B cell (primary cell): Measurements from ENCODE around the gene VANGL2. TPM values are rescaled to one million over a fixed set of nuclear protein-coding genes. Genes with fewer than 3 reads are reported as not detected.
A peak's percentile ranks its signal among the peaks of the same experiment; 100 is the strongest.

Source experiments
- ATAC-seq: fragments of 200-7000 bp; cut with Tn5 transposase; one replicate; pipeline ENCODE4 v1.10.0; 2021; ENCODE audit warnings: low read depth, mild to moderate bottlenecking, moderate number of reproducible peaks, moderate library complexity
- CTCF ChIA-PET: fragments of 350-600 bp; sonication (Branson Sonifier 250); formaldehyde crosslinking; loops from one replicate; lab custom pipeline; 2021; ENCODE audit warnings: antibody characterized with exemption, inconsistent platforms; lab: Charles Lee
- POLR2A ChIA-PET: fragments of 350-600 bp; sonication (Branson Sonifier 250); formaldehyde crosslinking; loops from one replicate; lab custom pipeline; 2021; ENCODE audit warnings: antibody characterized with exemption; lab: Charles Lee
- DNase-seq: peaks from one replicate; pipeline ENCODE4 v3.0.0; 2013
- H2AFZ ChIP-seq: 2 replicates; pipeline ENCODE4 v1.6.1; 2012; ENCODE audit warnings: mild to moderate bottlenecking, low read depth, low read length; ENCODE audit not compliant: insufficient read depth, poor library complexity, severe bottlenecking
- H3K27ac ChIP-seq, 2 donors: 1 replicate in 1 of 2; 2 replicates in 1 of 2; pipeline ENCODE4 v1.5.1; 2012 to 2013; ENCODE audit warnings: low read length in 2 of 2, mild to moderate bottlenecking in 2 of 2, moderate library complexity in 1 of 2
- H3K27me3 ChIP-seq, 4 experiments: fragments of 200-600 bp in 1 of 4; sonication (generic) in 1 of 4; replicated peaks in 1 of 4; 1 replicate in 2 of 4; 2 replicates in 2 of 4; pipeline versions ENCODE4 v1.6.1 to v1.7.0; 2013 to 2016; ENCODE audit warnings: low read length in 3 of 4, mild to moderate bottlenecking in 2 of 4, mixed read lengths in 1 of 4, moderate library complexity in 1 of 4; ENCODE audit not compliant: insufficient read depth in 4 of 4, control insufficient read depth in 3 of 4; ENCODE audit errors: control extremely low read depth in 1 of 4
- H3K36me3 ChIP-seq, 2 experiments: replicated peaks in 1 of 2; 1 replicate in 1 of 2; 2 replicates in 1 of 2; pipeline versions ENCODE4 v1.6.1 to v1.7.1; 2013; ENCODE audit warnings: low read length in 1 of 2; ENCODE audit not compliant: insufficient read depth in 2 of 2, control insufficient read depth in 1 of 2; ENCODE audit errors: control extremely low read depth in 1 of 2, extremely low read depth in 1 of 2
- H3K4me1 ChIP-seq, 2 donors: fragments of 200-600 bp in 1 of 2; sonication (generic) in 1 of 2; 1 replicate in 1 of 2; 2 replicates in 1 of 2; pipeline versions ENCODE4 v1.5.1 to v1.6.1; 2013 to 2017; ENCODE audit warnings: low read length in 2 of 2; ENCODE audit not compliant: control insufficient read depth in 2 of 2, insufficient read depth in 2 of 2
- H3K4me2 ChIP-seq: replicated peaks from 2 replicates; pipeline ENCODE3; 2012; ENCODE audit warnings: mild to moderate bottlenecking, low read depth, low read length; ENCODE audit not compliant: poor library complexity, severe bottlenecking
- H3K4me3 ChIP-seq, 5 experiments: fragments of 200-600 bp in 1 of 5; sonication (generic) in 1 of 5; 1 replicate in 3 of 5; 2 replicates in 2 of 5; pipeline versions ENCODE4 v1.5.1 to v1.7.0; 2011 to 2016; ENCODE audit warnings: low read length in 4 of 5, mild to moderate bottlenecking in 4 of 5, low read depth in 2 of 5, control low read depth in 1 of 5, moderate library complexity in 1 of 5; ENCODE audit not compliant: insufficient read depth in 1 of 5; ENCODE audit errors: control extremely low read depth in 1 of 5, extremely low read depth in 1 of 5
- H3K79me2 ChIP-seq: fragments of 200-600 bp; sonication (generic); one replicate; pipeline ENCODE4 v1.6.0; 2016; ENCODE audit warnings: low read length; ENCODE audit not compliant: control insufficient read depth, insufficient read depth
- H3K9ac ChIP-seq: fragments of 200-600 bp; sonication (generic); 2 replicates; pipeline ENCODE4 v1.6.1; 2017; ENCODE audit warnings: mild to moderate bottlenecking, low read length, moderate library complexity
- H3K9me3 ChIP-seq, 3 donors: one replicate each; pipeline versions ENCODE4 v1.6.1 to v1.7.1; 2013; ENCODE audit warnings: low read length in 2 of 3; ENCODE audit not compliant: control insufficient read depth in 2 of 3, insufficient read depth in 1 of 3; ENCODE audit errors: control extremely low read depth in 1 of 3
- H4K20me1 ChIP-seq: 2 replicates; pipeline ENCODE4 v1.6.0; 2012; ENCODE audit warnings: mild to moderate bottlenecking, low read length; ENCODE audit not compliant: insufficient read depth, control insufficient read depth, poor library complexity, severe bottlenecking
- H3K27ac Mint-ChIP-seq: one replicate; pipeline ENCODE4 v1.8.0; 2021; ENCODE audit warnings: mixed read lengths
- H3K27me3 Mint-ChIP-seq: one replicate; pipeline ENCODE4 v1.8.0; 2021; ENCODE audit warnings: mixed read lengths
- H3K4me1 Mint-ChIP-seq: one replicate; pipeline ENCODE4 v1.8.0; 2021; ENCODE audit warnings: mixed read lengths
- H3K4me3 Mint-ChIP-seq: one replicate; pipeline ENCODE4 v1.8.0; 2021; ENCODE audit warnings: mixed read lengths
- H3K9me3 Mint-ChIP-seq: one replicate; pipeline ENCODE4 v1.8.0; 2022; ENCODE audit warnings: mixed read lengths; ENCODE audit not compliant: insufficient read depth
- EZH2 ChIP-seq: IDR thresholded peaks from 2 replicates; pipeline ENCODE4 v1.6.1; 2012; ENCODE audit warnings: borderline replicate concordance, low read depth, mild to moderate bottlenecking, moderate library complexity, low read length; ENCODE audit not compliant: insufficient read depth, poor library complexity, severe bottlenecking
- WGBS: methylation state at CpG from one replicate; pipeline ENCODE4 v1.1.5; 2013; ENCODE audit warnings: missing lambda C conversion rate; ENCODE audit not compliant: insufficient coverage; 5-methylcytosine and 5-hydroxymethylcytosine counted together
- intact Hi-C: fragments of 100-400 bp; cut with micrococcal nuclease; formaldehyde crosslinking; loops from one replicate; pipeline ENCODE4 v1.10.0; 2022
- polyA plus RNA-seq: library from polyadenylated mRNA; depleted of rRNA; stranded (reverse); fragments of >200 nt; gene quantifications from 2 replicates; pipeline ENCODE4 v1.2.3, GENCODE V29; 2012
- total RNA-seq, 2 donors: library from RNA; stranded (reverse); fragments of 120-200 nt in 1 of 2; gene quantifications; 1 replicate in 1 of 2; 2 replicates in 1 of 2; pipeline versions ENCODE4 v1.2.3 to v1.2.4, GENCODE V29; 2013 to 2022
- TF ChIP-seq, protein P1 (sequence below): fragments of 200-600 bp; IDR thresholded peaks from one replicate; pipeline ENCODE4 v1.8.0; 2022; ENCODE audit warnings: antibody characterized with exemption, mild to moderate bottlenecking

Gene VANGL2
- total and polyA plus RNA-seq, 2 donors (not counting 1 experiment from before 2014, with no cell fraction given), result 0.48 to 14.4 TPM

DNA sequence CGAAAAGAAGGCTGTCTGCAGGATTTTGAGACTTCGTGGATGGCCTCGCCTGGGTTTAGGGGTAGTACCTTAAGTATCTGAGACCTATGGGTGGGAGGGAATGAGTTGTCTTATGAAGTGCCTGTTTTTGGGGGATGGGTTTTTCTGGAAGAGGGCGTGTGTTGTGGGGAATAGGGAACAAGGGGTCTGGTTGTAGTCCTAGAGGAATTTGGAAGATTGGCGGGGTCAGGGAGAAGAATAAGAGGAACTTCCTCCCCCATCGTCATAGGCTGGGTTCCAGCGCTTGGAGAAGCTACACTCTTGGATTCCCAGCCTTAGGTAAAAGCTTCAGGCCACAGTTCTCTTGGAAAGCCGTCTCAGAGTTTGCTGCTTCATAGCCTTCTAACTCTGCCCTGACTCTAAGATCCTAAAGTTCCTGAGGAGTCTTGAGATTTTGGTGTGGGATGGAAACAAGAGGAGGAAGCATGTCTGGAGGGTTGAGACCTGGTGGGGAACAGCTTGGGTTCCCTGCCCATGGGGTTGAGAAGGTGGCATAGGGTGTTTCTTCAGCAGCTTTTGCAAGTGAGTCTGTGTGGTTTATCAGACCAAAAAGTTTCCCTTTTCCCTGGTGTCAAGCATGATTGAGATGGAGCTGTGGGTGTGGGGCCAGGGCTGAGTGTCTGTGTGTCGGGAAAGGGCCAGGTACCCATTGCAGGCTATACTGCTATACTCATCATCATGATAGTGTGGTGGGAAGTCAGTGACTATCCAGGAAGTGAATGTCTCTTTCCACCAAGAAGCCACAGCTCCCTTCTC, 1.8 kb downstream of the VANGL2 start:
- H3K4me1 Mint-ChIP-seq, result peaks cover 41% of the 10 kb centered on the region
- H3K9me3 ChIP-seq, result no peaks in the 10 kb centered on the region
- no peak overlapping the region for H2AFZ ChIP-seq
- H3K9ac ChIP-seq, result no peak overlapping the region
- H3K4me1 ChIP-seq, result peaks cover 12 to 14% of the 10 kb centered on the region in 2 donors
- POLR2A ChIA-PET, result interaction anchor here (0.6 to 0.7 kb wide), 2 partner anchors 25 to 53 kb away, joined by 3 to 5 read pairs; no protein-coding TSS in a partner anchor
- CTCF ChIA-PET, result interaction anchor here (0.6 to 1.3 kb wide), 2 partner anchors 42 to 111 kb away, joined by 3 to 4 read pairs; no protein-coding TSS in a partner anchor
- TF ChIP-seq EZH2, result no peak
- TF ChIP-seq, protein P1, sequence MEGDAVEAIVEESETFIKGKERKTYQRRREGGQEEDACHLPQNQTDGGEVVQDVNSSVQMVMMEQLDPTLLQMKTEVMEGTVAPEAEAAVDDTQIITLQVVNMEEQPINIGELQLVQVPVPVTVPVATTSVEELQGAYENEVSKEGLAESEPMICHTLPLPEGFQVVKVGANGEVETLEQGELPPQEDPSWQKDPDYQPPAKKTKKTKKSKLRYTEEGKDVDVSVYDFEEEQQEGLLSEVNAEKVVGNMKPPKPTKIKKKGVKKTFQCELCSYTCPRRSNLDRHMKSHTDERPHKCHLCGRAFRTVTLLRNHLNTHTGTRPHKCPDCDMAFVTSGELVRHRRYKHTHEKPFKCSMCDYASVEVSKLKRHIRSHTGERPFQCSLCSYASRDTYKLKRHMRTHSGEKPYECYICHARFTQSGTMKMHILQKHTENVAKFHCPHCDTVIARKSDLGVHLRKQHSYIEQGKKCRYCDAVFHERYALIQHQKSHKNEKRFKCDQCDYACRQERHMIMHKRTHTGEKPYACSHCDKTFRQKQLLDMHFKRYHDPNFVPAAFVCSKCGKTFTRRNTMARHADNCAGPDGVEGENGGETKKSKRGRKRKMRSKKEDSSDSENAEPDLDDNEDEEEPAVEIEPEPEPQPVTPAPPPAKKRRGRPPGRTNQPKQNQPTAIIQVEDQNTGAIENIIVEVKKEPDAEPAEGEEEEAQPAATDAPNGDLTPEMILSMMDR, result no peak
- H3K4me3 Mint-ChIP-seq, result peak overlapping the region; percentile 88
- H3K79me2 ChIP-seq, result no peaks in the 10 kb centered on the region
- intact Hi-C loops, result no loop called here
- H3K27me3 ChIP-seq, result peaks cover 0 to 13% (median 3%) of the 10 kb centered on the region in 4 experiments
- H3K27ac Mint-ChIP-seq, result peak overlapping the region; percentile 77
- no peaks in the 10 kb centered on the region for H3K27me3 Mint-ChIP-seq
- H3K27ac ChIP-seq, result no peak overlapping the region
- 88% methylated on average over 5 of the region's 9 CpGs for WGBS
- ATAC-seq (no peak), DNase-seq (no peak)
- H3K9me3 Mint-ChIP-seq, result no peaks in the 10 kb centered on the region
- no peaks in the 10 kb centered on the region for H4K20me1 ChIP-seq
- no peak overlapping the region for H3K4me2 ChIP-seq
- H3K4me3 ChIP-seq, result no peak overlapping the region
- H3K36me3 ChIP-seq, result no peaks in the 10 kb centered on the region

DNA sequence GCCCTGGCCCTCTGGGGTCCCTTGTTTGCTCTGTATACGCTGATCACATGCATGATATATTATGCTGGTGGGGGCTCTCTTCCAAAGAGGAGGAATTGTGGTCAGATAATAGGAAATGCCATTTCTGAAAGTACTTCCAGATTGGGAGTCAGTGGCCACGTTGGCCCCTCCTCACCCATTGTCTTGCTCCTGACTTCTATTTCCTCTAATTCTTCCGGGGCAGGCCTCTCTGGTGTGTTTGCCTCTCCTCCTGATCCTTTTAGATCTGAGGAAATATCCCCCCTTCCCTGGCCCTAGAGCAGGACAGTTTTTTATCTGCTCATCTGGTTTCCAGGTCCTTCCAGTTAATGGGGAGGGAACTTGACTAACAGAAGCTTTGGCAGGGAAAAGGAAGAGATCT, 2.9 kb downstream of the VANGL2 start:
- Mint-ChIP-seq H3K27ac (peak overlapping the region; percentile 56), H3K4me1 (peaks cover 41% of the 10 kb centered on the region), H3K4me3 (no peak overlapping the region), H3K27me3 (no peaks in the 10 kb centered on the region), H3K9me3 (no peaks in the 10 kb centered on the region)
- H3K9ac ChIP-seq, result no peak overlapping the region
- no peaks in the 10 kb centered on the region for H3K79me2 ChIP-seq
- DNase-seq (no peak), ATAC-seq (no peak)
- no peaks in the 10 kb centered on the region for H3K9me3 ChIP-seq
- TF ChIP-seq, protein P1, result no peak
- no peak for TF ChIP-seq EZH2
- intact Hi-C loops, result no loop called here
- no peak overlapping the region for H3K27ac ChIP-seq
- H3K4me3 ChIP-seq, result no peak overlapping the region
- 50% methylated on average over 2 of the region's 3 CpGs for WGBS
- peaks cover 12 to 14% of the 10 kb centered on the region in 2 donors for H3K4me1 ChIP-seq
- H3K27me3 ChIP-seq, result peaks cover 0 to 13% (median 3%) of the 10 kb centered on the region in 4 experiments
- H4K20me1 ChIP-seq, result no peaks in the 10 kb centered on the region
- POLR2A ChIA-PET, result no interaction called here
- no peak overlapping the region for H2AFZ ChIP-seq
- H3K4me2 ChIP-seq, result no peak overlapping the region
- CTCF ChIA-PET, result interaction anchor here (1.3 kb wide), 1 partner anchor 112 kb away, joined by 3 read pairs; no protein-coding TSS in a partner anchor
- H3K36me3 ChIP-seq, result no peaks in the 10 kb centered on the region
